Subcutaneous adipose tissue (tissue), 4 donors: ENCODE data around the gene TEX51. TPM values are rescaled to one million over a fixed set of nuclear protein-coding genes. Genes with fewer than 3 reads are reported as not detected.

Source experiments
- total RNA-seq, 4 donors: library from RNA; depleted of rRNA; stranded (reverse); fragments of >200 nt; gene quantifications; one replicate each; pipeline ENCODE4 v1.1.0, GENCODE V29; 2016
- TF ChIP-seq, protein P1 (sequence below): fragments of 450-650 bp; IDR thresholded peaks from one replicate; pipeline ENCODE4 v1.5.1; 2016; ENCODE audit warnings: low read depth, mild to moderate bottlenecking, control low read depth, antibody characterized with exemption, moderate library complexity

The TEX51 gene
- total RNA-seq, 4 donors from 2014 or later, result not detected

DNA sequence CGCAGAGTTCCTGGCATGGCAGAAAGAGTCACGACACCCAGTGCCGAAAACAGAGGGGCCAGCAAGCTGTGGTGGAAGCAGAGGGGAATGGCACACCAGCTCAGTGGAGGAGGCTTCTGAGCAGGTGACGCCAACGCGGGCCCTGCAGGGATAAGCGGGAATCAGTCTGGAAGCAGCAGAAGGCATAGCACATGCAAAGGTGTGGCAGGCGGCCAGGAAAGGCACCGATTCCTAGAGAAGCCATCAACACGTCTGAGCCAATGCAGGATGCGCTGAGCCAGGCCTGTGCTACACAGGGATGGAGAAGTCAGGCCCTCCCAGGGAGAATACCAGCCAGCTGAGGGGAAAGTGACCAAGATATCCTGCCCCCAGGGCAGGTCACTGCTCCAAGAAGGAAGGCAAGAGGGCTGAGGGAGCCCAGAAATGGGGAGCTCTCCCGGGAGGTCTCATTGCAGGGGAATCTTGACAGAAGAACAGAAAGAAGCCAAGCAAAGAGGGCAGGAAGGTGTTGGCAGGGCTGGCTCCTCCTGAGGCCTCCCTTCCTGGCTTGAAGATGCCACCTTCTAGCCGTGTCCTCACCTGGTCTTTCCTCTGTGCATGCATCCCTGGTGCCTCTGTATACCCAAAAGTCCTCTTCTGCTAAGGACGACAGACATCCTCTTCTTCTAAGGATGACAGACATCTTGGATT, 16.3 kb downstream of the TEX51 start:
- TF ChIP-seq, protein P1, sequence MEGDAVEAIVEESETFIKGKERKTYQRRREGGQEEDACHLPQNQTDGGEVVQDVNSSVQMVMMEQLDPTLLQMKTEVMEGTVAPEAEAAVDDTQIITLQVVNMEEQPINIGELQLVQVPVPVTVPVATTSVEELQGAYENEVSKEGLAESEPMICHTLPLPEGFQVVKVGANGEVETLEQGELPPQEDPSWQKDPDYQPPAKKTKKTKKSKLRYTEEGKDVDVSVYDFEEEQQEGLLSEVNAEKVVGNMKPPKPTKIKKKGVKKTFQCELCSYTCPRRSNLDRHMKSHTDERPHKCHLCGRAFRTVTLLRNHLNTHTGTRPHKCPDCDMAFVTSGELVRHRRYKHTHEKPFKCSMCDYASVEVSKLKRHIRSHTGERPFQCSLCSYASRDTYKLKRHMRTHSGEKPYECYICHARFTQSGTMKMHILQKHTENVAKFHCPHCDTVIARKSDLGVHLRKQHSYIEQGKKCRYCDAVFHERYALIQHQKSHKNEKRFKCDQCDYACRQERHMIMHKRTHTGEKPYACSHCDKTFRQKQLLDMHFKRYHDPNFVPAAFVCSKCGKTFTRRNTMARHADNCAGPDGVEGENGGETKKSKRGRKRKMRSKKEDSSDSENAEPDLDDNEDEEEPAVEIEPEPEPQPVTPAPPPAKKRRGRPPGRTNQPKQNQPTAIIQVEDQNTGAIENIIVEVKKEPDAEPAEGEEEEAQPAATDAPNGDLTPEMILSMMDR, result no peak

DNA sequence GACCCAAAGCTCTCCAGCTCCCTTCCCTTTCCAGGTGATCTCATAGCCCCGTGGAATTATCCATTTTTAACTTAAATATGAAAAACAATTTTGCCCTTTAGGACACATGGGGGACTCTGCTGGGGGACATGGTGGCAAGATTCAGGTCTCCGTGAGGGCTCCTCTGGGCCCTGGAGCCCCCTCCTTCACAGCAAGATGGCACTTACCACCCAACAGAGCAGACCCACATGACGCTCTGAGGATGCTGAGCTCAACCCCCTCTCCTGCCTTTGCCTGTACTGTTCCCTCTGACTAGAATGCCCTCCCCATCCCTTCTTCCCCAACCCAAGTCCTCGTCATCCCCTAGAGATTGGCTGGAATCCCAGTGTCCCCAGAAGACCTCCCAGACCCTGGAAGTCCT, 17.2 kb downstream of the TEX51 start:
- TF ChIP-seq, protein P1, result no peak

DNA sequence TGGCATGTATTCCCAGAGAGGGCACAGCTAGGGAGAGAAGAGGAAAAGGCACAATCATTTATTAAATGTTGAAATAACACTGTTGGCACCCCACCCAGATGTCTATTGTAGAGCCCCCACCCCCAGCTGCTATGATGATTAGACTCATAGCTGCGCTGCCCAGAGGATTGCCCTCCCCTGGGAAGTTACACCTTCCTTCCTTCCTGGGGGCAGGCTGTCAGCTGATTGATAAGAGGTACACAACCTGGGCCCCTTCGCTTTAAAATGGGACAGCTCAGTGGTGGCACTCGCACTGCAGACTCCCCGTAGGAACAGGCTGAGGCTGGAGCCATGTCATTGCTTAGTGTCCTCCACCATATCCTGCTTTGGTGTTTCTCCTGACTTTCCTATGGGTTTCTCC, 18.1 kb downstream of the TEX51 start:
- TF ChIP-seq, protein P1, result no peak

DNA sequence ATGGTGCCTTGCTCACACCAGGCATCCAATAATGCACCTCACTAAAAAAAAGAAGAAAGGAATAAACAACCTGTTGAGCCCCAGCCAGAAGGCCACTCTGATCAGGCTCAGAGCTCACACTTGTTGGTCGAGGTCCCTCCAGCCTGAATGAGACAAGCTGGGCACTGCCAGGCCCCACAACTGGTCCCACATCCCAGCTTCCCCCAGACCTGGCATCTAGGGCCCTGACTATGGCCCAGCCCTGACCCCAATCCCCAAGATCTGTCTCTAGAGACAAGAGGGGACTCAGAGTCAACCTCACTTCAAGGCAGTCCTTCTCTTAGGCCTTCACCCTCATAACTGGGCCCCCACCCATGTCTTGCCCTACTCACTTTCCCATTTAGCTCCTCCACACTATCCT, 22.4 kb downstream of the TEX51 start:
- TF ChIP-seq, protein P1, result no peak

DNA sequence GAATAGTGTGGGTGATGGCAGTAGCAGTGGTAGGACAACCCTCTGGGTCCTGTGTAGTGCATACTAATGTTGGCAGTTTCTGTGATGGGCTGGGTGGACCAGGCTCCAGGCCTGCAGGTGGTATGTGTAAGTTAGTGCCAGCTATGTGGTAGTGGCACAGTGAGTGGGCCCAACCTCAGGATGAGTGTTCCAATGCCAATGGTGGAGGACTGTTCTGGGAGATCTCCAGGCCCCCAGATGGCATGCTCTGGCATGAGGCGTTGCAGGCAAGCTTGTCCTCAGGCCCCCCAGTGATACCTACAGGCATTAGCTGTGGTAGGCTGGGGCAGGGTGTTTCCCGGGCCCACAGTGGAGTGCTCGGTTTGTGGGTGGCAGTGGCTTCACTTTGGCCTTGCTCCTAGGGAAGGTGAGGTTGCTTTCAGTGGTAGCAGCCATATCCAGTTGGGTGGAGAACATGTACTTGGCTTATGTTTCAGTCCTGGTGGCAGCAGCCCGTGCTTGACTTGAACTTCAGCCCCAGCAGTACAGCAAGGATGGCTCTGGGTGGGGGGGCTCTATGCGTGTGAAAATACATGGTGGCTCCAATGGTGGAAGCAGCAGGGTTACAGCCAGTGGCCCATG, 32.4 kb downstream of the TEX51 start:
- TF ChIP-seq, protein P1, result no peak

DNA sequence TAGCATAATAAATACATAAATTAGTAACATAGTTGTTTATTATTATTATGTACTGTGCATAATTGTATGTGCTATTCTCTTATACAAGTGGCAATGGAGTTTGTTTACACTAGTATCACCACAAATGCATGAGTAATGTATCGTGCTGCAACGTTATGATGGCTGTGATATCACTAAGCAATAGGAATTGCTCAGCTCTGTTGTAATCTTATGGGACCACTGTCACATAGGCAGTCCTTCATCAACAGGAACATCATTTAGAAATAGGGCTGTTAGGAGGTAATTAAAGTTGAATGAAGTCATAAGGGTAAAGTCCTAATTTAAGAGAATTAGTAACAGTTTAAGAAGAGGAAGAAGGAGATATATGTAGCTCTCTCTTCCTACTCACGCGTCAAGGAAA, 33.8 kb downstream of the TEX51 start:
- TF ChIP-seq, protein P1, result no peak

DNA sequence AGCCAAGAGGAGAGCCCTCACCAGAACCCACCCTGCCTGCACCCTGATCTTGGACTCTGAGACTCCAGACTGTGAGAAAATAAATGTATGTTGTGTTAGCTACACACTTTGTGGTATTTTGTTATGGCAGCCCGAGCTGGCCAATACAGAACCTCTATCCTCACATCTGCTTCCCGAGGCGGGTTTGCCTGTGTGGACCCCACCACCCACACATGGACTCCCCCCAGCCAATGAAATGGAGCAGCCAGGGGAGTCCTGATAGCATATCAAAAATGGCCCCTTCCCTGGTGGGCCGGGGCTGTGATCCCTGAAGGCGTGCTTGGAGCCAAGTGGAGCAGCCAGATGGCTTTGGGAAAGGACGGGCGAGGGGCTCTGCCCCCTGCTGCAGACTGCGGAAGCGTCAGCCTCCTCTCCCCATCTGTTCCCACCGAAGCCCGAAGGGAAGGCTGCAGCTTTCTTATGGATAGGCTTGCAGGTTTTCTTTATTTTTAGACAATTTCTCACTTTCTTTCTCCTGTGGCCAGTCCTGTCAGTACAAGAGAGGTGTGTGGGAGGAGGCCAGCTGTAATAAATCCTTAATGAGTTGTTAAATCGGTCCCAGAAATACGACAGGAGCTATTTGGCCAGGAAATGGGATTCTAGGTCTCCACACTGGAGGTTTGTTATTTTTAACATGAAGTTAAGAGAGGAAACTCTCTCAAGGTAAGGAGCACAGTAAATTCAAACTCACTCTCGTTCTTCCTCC, 34.4 kb downstream of the TEX51 start:
- TF ChIP-seq, protein P1, result no peak
